Nephron progenitor cell (in vitro differentiated cells): ENCODE data around the gene FNDC3B.

Experiments used
- DNase-seq: peaks from one replicate; pipeline ENCODE4 v3.0.0; 2021
- H3K27ac Mint-ChIP-seq: 2 replicates; pipeline ENCODE4 v1.8.0; 2021; ENCODE audit warnings: mild to moderate bottlenecking, moderate library complexity, mixed read lengths
- H3K27me3 Mint-ChIP-seq: 2 replicates; pipeline ENCODE4 v1.8.0; 2021; ENCODE audit warnings: mild to moderate bottlenecking, low read depth, mixed read lengths; ENCODE audit not compliant: poor library complexity
- H3K36me3 Mint-ChIP-seq: 2 replicates; pipeline ENCODE4 v1.8.0; 2021; ENCODE audit warnings: low read depth, mixed read lengths
- H3K4me1 Mint-ChIP-seq: 2 replicates; pipeline ENCODE4 v1.8.0; 2021; ENCODE audit warnings: mixed read lengths
- H3K4me3 Mint-ChIP-seq: 2 replicates; pipeline ENCODE4 v1.8.0; 2021; ENCODE audit warnings: mild to moderate bottlenecking, moderate library complexity, mixed read lengths
- H3K9me3 Mint-ChIP-seq: 2 replicates; pipeline ENCODE4 v1.8.0; 2021; ENCODE audit warnings: mild to moderate bottlenecking, moderate library complexity, mixed read lengths
- CTCF ChIP-seq: fragments of 200-600 bp; sonication (generic); IDR thresholded peaks from 2 replicates; pipeline ENCODE4 v1.5.0; 2021; ENCODE audit warnings: antibody characterized with exemption

Gene FNDC3B

DNA sequence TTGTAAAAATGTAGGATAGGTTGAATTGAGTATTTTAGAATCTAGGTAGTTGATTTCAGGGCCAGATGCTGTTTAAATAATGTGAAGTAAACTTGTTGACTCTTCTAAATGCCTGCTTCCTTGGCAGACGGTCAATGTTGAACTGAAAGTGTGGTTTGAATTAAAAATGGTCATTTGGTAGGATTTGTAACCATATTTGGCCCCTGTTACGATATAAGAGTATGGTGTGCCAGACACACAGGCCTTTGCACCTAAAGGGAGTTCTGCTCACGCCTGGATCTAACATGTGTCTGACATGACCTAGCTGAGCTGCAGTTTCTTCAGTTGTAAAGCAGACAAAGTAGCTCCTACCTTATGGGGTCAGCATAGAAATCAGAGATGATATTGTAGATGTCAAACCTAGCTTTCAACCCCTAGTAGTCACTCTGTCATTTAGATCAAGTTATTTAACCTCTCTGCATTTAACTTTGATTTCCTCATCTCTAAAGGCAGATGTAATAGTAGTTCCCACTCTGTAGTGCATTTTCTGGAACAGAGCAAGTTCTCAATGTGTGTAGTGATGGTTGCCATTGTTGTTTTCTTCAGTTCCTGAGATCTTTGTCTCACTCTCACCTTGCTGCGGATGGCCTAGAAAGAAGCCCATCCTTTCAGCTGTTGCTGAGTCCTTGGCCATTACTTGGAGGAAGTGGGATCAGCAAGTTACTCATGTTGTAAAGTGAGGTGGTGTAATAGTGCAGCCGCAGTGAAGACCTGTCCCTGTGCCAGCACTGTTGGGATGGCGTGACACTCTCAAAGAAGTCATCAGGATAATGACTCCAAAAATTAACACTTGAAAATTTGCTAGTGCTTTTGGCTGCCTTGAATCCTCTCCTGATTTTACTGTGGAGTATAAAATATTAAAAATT lies 318.7 kb downstream of the FNDC3B start:
- DNase-seq, result no peak
- H3K4me3 Mint-ChIP-seq, result no peak overlapping the region
- no peaks in the 10 kb centered on the region for H3K9me3 Mint-ChIP-seq
- peaks cover 77% of the 10 kb centered on the region for H3K36me3 Mint-ChIP-seq
- H3K27ac Mint-ChIP-seq, result peak overlapping the region; percentile 29
- no peak for TF ChIP-seq CTCF
- no peaks in the 10 kb centered on the region for H3K4me1 Mint-ChIP-seq
- H3K27me3 Mint-ChIP-seq, result no peaks in the 10 kb centered on the region

GRCh38 chr3:172359231-172359630 lies 319.9 kb downstream of the FNDC3B start:
- TF ChIP-seq CTCF, result no peak
- Mint-ChIP-seq H3K27ac (no peak overlapping the region), H3K9me3 (no peaks in the 10 kb centered on the region), H3K36me3 (peaks cover 78% of the 10 kb centered on the region), H3K4me1 (no peaks in the 10 kb centered on the region), H3K27me3 (no peaks in the 10 kb centered on the region), H3K4me3 (no peak overlapping the region)
- no peak for DNase-seq

DNA sequence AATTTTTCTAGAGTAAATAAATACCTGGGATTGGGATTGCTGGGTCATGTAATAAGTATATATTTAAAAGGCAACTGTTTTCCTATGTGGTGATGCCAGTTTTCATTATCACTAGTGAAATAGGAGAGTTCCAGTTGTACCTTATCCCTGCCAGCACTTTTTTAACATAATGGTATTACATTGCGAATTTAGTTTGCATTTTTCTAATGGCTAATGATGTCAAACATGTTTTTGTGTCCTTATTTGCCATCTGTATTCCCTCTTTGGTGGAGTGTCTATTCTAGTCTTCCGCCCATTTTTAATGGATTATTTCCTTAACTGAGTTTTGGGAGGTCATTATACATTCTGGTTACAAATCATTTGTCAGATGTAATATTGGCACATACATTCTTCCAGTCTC lies 320.6 kb downstream of the FNDC3B start:
- no peak for TF ChIP-seq CTCF
- H3K4me1 Mint-ChIP-seq, result no peaks in the 10 kb centered on the region

GRCh38 chr3:172362583-172362982 lies 323.2 kb downstream of the FNDC3B start:
- no peak overlapping the region for H3K4me3 Mint-ChIP-seq
- DNase-seq, result no peak
- H3K9me3 Mint-ChIP-seq, result no peaks in the 10 kb centered on the region
- H3K27me3 Mint-ChIP-seq, result no peaks in the 10 kb centered on the region
- TF ChIP-seq CTCF, result no peak
- H3K36me3 Mint-ChIP-seq, result peaks cover 90% of the 10 kb centered on the region
- H3K27ac Mint-ChIP-seq, result no peak overlapping the region
- H3K4me1 Mint-ChIP-seq, result no peaks in the 10 kb centered on the region

More for the DNA sequence above, 320.6 kb downstream of the FNDC3B start:
- no peak overlapping the region for H3K4me3 Mint-ChIP-seq
- H3K27ac Mint-ChIP-seq, result no peak overlapping the region
- H3K9me3 Mint-ChIP-seq, result no peaks in the 10 kb centered on the region
- H3K36me3 Mint-ChIP-seq, result peaks cover 86% of the 10 kb centered on the region
- no peaks in the 10 kb centered on the region for H3K27me3 Mint-ChIP-seq
- no peak for DNase-seq

- no peaks in the 10 kb centered on the region for H3K9me3 Mint-ChIP-seq
- H3K36me3 Mint-ChIP-seq, result peaks cover 81% of the 10 kb centered on the region
- no peaks in the 10 kb centered on the region for H3K4me1 Mint-ChIP-seq
- TF ChIP-seq CTCF, result no peak
- H3K4me3 Mint-ChIP-seq, result no peak overlapping the region
- no peak for DNase-seq
- peak overlapping the region; percentile 71 for H3K27ac Mint-ChIP-seq
- H3K27me3 Mint-ChIP-seq, result no peaks in the 10 kb centered on the region
Measured at GRCh38 chr3:172364374-172365027, 325.1 kb downstream of the FNDC3B start.
